T-helper 22 cell (primary cell): ENCODE data around the gene NFIA.

Experiments used
- DNase-seq: peaks from one replicate; pipeline ENCODE4 v3.0.0-alpha.2; 2020; ENCODE audit warnings: low read depth

The NFIA gene

GRCh38 chr1:61334718-61335589, 252.6 kb downstream of the NFIA start:
- no peak for DNase-seq

DNA sequence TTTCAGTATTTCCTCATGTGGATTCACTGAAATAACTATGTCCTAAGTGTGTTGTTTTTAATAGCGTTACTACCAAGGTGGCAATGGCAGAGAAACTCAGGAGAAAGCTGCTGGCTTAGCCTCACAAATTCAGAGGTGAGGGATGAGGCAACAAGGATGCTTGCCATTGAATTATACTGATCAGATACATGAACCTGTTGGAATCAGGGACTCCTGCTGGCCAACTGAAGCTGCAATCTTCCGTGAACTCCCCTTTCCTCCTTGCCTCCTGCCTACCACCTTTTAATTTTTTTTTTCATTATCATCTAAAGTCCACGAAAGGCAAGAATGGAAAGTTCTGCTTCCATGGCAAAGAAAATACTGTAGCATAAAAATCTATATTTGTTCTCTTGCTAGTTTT, 254.7 kb downstream of the NFIA start:
- no peak for DNase-seq

DNA sequence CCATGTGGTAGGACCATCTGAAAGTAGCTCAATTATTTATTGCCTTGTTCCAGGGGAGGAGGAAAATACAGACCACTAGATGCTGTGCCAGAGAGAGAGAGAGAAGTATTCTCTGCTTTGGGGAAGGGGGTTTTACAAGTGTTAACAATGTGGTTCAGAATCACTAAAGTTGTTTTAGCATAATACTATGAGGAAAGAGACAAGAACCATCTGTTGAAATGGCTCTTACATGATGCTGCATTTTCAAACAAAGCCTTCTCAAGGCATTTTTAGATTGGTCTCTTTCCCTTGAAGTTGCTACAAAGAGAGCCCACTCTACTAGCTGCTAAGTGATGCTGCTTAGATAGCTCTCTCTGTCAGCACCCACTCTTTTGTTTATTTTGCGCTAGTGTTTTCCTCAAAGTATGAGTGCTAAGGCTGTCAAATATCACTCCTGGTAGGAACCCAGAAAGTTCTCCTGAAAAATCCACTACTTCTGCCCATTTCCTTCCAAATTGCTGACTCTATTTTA, 255.1 kb downstream of the NFIA start:
- no peak for DNase-seq

DNA sequence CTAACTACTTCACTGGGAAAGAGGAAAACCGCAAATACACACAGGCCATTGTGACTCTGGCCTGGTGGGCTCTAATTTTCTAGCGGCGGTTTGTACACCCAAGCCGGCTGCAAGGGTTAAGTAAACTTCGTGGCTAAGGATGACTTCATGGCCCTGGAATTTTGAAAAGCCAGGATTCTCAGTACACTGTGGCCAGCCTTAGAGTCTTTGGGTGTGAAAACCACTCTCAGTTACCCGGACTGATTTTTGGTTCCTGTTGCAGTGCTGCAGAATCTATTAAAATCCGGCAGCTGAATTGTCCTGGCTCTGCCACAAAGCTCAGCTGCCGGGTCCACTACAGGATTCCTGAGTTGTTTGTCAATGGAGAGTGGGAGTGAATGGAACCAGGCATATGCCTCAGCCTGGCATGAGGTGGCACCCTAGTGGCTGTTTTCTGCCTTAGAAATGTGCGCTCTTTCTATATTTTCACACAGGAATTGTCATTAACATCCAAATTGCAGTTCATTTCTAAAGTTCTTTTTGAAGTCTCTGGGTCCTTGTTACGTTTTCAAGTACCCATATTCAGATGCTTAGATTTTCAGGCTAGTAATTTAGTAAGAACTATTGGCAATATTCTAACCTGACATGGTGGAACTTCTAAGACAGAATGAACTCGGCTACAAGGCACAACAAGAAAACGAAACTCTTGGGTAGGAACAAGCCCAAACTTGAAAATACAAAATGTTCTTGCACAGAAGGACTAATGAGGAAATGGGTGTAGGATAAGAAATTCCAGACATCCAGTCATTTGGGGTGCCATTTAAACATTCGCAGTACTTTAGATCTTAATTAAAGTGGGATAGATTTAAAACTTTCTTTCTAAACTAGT, 255.9 kb downstream of the NFIA start:
- DNase-seq: no peak

DNA sequence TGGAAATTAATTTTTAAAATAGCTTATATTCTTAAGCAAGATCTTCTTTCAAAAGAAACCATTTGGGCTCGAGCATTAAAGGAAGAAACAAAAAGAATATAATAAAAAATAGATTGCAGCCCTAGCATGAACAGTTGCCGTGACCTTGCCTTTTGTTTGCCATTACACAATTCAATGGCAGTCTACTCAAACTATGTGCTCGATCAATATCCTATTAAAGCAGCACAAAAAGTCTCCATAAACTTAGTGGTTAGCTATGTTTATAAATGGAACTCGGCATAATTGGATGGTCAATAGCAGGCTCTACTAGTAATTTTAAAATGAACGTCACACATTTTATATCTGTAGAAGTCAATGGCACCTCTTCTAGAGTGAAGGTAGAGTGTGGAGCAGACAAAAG, 256.5 kb downstream of the NFIA start:
- no peak for DNase-seq

DNA sequence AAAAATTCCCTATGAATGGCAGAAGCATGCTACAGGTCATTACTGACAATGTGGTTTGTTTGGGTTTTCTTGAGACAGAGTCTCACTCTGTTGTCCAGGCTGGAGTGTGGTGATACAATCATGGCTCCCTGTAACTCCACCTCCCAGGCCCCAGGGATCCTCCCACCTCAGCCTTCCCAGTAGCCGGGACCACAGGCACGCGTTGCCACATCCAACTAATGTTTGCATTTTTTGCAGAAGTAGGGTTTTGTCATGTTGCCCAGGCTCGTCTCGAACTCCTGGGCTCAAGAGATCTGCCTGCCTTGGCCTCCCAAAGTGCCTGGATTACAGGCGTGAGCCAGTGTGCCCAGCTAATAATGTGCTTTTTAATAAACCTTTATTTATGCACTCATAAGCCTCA, 259.1 kb downstream of the NFIA start:
- no peak for DNase-seq

DNA sequence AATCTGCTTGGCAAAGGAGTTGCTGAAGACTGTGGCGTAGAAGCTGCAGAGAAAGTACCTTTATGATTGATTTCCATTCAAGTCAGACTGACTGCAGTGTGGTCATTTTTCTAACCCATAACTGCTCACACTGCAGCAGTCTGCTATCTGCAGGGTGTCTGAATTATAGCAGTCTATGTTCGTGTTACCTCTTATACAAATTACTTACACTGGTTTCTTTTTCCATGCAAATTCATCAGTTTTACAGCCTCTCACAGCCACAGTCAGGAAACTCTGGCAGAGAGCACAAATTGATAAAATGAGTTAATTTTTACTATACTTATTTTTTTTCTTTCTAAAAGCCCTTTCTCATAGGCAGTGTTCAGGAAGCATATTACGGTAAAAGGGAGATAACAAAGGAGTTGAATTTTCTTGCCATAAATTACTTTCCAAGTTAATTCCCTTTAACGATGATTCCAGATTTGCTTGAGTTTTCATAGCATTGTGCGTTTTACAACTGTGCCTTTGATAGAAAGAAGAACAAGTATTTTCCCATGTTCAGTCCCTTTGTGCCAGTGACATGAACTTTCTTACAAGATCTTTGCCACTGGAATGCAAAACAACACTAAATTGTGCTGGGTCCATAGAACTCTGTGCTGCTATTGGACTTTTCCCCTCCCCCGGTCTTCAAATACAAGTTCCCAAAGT, 261.5 kb downstream of the NFIA start:
- DNase-seq: no peak

DNA sequence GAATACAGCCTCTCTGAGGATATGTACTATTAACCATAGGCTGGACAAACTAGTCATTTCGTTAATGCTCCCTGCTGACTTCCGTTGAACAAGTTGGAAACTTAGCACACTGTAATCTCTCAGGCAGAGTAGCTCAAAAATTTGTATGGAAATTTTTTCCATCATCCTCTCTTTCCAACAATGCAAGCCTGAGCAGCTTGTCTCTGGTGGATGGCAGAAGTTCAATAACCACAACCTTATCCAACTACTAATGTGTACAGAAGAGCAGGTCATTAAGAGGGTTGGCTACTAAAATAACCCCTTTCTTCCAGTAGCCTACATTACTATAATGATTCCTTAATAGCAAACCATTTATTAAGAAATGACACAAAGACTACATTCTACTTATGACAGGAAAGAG, 262.3 kb downstream of the NFIA start:
- DNase-seq: no peak

- no peak for DNase-seq
Observed at GRCh38 chr1:61348025-61348665, 265.8 kb downstream of the NFIA start.

- no peak for DNase-seq
Observed at GRCh38 chr1:61352845-61353435, 270.6 kb downstream of the NFIA start.

DNA sequence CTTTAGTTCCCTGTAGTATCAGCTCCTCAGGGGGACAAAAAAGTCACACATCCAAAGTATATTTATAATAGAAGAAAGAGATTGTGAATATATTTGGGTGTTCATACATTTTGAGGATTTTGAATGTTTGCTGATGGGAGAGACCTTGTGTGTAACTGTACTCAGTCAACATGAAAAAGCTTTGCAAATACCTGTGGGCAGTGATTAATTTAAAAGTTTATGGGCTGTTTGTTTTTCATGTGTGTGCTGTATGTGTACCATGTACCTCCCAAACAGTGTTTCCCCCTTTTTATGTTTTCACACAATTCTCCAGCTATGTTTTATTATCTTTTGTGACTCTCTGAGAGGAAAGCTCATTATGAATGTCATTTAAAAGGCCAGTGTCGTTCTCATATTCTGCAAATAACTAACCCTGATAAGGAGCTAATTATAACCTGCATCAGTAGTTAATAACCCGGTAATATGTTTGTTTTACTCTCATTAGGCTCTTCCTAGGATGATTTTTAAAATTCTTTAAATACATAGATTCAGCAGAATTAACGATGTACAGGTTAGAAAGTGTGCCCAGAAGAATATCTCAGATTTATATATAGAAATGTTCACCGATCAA, 271.5 kb downstream of the NFIA start:
- DNase-seq: no peak

DNA sequence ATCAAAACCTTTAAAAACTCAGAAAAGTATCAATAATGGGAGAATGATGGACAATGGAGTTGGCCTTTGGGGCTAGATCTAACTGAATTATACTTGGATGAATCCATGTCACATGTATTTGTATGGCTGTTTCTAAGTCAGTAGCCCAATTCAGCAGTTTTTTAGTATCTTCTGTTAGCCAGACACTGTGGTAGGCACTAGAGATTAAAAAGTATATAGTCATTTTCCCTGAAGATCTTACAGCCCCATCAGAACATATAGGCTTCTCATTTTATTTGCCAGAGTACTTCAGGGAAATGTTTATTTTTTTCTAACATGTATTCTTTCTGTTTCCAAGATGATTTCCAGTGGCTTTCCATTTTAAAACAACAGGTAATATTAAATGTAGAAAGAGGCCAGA, 273.7 kb downstream of the NFIA start:
- no peak for DNase-seq

DNA sequence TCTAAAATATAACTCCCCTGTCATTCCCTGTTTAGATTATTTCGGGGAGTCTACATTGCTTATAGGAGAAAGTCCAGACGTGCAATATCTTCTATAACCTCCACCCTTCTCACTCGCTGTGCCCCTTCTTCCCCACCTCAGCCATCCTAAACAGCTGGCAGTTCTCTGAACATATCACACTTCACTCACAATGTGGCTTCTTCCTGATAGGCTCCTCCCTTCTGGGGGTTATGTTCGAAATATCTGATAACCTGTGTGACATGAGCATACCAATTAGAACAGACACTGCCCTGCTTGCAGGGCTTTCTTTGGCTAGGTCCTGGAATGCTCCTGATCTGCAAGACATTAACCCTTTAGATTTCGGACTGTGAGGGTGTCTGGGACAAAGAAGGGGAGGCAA, 274.6 kb downstream of the NFIA start:
- no peak for DNase-seq

- DNase-seq: no peak
Observed at GRCh38 chr1:61357539-61357938, 275.2 kb downstream of the NFIA start.

- no peak for DNase-seq
Observed at GRCh38 chr1:61358770-61359455, 276.6 kb downstream of the NFIA start.

DNA sequence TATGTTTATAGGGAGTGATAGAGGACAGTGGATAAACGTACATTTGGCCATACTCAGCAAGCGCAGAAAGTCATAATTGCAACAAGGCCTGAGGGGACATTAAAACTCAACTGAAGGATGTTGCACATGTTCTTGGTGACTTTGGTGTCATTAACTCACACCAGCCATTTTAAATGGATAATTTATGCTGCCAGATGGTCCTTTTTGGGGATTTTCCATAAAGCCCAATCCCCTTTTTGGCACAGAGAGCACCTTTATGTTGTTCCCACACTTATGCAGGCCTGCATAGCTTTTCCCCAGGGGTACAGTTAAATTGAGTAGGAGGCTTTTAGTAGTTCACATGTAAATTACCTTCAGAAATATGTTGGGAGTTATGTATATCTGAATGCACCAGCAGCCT, 279.6 kb downstream of the NFIA start:
- no peak for DNase-seq

DNA sequence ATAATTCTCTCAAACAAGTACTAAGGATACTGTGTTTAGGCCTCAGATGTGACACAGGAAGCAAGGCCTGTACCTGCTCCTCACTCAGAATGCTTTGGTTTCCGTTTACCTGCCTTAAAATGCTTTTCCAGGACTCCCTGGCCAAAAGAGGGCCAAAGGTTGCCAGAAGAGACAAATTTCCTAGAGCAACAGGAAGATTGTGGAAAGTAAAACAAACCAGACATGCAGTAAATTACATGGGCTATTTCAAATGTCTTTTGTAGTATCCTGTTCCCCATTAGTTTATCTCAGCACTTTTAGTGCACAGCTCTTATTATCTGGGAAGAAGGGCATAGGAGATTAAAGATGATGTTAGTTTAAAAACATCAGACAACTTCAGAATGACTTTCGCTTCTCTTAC, 280.0 kb downstream of the NFIA start:
- DNase-seq: no peak

DNA sequence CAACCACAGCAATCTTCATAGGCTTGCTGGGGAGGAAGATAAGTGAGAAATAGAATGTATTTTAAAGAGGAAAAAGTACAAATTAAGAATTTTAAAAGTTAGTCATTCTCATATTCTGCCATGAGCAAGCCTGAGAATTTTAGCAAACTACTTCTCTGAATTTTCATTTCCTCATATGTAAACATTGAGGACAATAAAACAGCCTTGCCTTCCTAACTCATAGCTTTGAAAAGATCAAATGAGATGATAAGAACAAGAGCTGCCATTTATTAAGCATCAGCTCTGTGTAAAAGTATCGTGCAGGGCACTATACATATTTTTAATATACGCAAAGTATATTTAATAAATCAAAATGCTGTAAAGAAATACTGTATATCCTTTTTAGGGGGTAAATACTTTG, 286.0 kb downstream of the NFIA start:
- no peak for DNase-seq

DNA sequence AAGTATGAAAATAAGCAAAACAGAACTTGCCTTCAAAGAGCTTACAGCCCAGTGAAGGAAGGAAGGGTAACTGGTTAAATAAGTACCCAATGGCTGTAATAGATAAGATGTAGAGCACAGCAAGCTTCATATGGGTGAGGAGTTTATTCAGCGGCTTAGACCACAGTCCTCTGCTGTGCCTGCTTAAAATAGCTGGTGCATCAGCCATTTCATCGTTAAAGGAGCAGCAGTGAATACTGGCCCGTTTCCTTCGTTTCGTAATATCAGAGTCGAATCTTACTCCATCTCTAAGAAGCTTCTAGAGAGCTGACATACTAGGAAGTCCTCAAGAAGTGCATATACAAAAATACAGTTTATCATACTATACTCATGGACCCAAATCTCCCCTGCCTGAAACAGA, 286.5 kb downstream of the NFIA start:
- no peak for DNase-seq

GRCh38 chr1:61370177-61370912, 288.0 kb downstream of the NFIA start:
- DNase-seq: no peak
